ENCODE measurements around the gene FUOM. TPM values are rescaled to one million over a fixed set of nuclear protein-coding genes. Genes with fewer than 3 reads are reported as not detected.

The FUOM gene
- total RNA-seq, 1 experiment from 2014 or later = 31.3 TPM

DNA sequence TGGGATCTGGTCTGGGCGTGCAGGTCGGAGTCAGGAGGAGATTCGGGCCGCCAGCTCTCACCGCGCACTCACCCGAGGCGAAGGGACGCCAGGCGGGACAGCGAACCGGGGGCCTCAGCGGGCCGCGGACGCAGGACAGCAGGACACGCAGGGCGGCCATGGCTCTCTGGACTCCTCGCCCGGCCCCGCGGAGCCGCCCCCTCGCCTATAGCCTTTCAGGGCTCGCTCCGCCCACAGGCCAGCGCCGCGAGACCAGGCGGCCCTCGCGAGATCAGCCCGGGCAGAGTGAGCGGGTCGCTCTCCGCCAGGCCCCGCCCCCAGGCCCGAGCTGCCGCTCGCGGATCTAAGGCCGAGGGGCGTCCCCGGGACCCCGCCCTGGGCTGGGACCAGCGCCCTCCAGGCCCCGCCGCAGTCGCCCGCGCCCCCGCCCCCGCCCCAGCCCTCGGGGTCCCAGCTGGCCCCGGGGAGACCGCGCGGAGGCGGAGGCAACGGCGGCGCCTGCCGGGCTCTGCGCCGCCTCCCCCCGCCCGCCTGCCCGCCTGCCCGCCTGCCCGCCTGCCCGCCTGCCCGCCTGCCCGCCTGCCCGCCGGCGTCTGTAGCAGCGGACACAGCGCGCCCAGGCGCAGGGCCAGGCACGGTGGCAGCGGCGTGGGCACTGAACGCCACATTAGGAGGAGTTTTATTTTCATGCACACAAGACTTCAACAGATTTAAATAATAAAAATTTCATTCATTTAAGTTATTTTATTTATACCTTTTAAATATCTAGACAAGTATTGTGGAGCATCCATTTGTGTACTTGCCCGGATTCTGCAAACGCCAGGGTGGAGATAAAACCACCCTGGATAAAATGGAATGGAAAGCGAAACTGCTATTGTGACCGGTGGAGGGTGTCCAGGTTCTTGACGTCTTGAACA, 15.6 kb upstream of the FUOM start, which contains the start of gene ECHS1 (continued):
- TF ChIP-seq ARID4B (CRISPR knock-in tag; IDR thresholded peaks at IDR 0.05; ENCODE audit: borderline replicate concordance) (peak; percentile 42; the same call in 1 of the 2 replicates), JAZF1 (CRISPR knock-in tag; IDR thresholded peaks at IDR 0.05) (no peak), IRF2 (CRISPR knock-in tag; IDR thresholded peaks at IDR 0.05; ENCODE audit: borderline replicate concordance, low read depth) (no peak), USF1 (CRISPR knock-in tag; IDR thresholded peaks at IDR 0.05) (no peak), SP1 (CRISPR knock-in tag; conservative IDR thresholded peaks at IDR 0.05) (peak; percentile 90), SMAD4 (CRISPR knock-in tag; IDR thresholded peaks at IDR 0.05) (no peak), NFE2L1 (CRISPR knock-in tag; IDR thresholded peaks at IDR 0.05) (no peak), E2F1 (CRISPR knock-in tag; IDR thresholded peaks at IDR 0.05) (no peak), ZNF232 (CRISPR knock-in tag; IDR thresholded peaks at IDR 0.05) (no peak), NR3C1 (CRISPR knock-in tag; conservative IDR thresholded peaks at IDR 0.05; ENCODE audit: low read depth) (no peak), ETV6 (CRISPR knock-in tag; IDR thresholded peaks at IDR 0.05) (no peak)
- TF ChIP-seq, protein P1, sequence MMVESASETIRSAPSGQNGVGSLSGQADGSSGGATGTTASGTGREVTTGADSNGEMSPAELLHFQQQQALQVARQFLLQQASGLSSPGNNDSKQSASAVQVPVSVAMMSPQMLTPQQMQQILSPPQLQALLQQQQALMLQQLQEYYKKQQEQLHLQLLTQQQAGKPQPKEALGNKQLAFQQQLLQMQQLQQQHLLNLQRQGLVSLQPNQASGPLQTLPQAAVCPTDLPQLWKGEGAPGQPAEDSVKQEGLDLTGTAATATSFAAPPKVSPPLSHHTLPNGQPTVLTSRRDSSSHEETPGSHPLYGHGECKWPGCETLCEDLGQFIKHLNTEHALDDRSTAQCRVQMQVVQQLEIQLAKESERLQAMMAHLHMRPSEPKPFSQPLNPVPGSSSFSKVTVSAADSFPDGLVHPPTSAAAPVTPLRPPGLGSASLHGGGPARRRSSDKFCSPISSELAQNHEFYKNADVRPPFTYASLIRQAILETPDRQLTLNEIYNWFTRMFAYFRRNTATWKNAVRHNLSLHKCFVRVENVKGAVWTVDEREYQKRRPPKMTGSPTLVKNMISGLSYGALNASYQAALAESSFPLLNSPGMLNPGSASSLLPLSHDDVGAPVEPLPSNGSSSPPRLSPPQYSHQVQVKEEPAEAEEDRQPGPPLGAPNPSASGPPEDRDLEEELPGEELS (CRISPR knock-in tag; IDR thresholded peaks at IDR 0.05) = peak; percentile 59; the same call in 1 of the 2 replicates

- Mint-ChIP-seq H3K27me3 (ENCODE audit: low read depth) (peaks cover 38% of the 10 kb centered on the region), H3K9me3 (no peaks in the 10 kb centered on the region), H3K4me3 (peak overlapping the region; percentile 69), H3K4me1 (peaks cover 2% of the 10 kb centered on the region; the same call in 1 of the 2 replicates), H3K27ac (no peak overlapping the region), H3K36me3 (peaks cover 22% of the 10 kb centered on the region)
- DNase-seq (ENCODE audit: low spot score) (no peak), ATAC-seq (no peak)
- POLR2A ChIA-PET = no interaction called here
- CTCF ChIA-PET = interaction anchor here (1.6 kb wide), 1 partner anchor 43 kb away, joined by 7 read pairs; no protein-coding TSS in a partner anchor
- no peak for TF ChIP-seq ZNF512 (CRISPR knock-in tag; IDR thresholded peaks at IDR 0.05; ENCODE audit: borderline replicate concordance)
- no peak for TF ChIP-seq NR2C2 (CRISPR knock-in tag; IDR thresholded peaks at IDR 0.05)
- no peak for TF ChIP-seq ERG (CRISPR knock-in tag; IDR thresholded peaks at IDR 0.05)
- TF ChIP-seq, protein P2, sequence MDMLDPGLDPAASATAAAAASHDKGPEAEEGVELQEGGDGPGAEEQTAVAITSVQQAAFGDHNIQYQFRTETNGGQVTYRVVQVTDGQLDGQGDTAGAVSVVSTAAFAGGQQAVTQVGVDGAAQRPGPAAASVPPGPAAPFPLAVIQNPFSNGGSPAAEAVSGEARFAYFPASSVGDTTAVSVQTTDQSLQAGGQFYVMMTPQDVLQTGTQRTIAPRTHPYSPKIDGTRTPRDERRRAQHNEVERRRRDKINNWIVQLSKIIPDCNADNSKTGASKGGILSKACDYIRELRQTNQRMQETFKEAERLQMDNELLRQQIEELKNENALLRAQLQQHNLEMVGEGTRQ (CRISPR knock-in tag; IDR thresholded peaks at IDR 0.05) = no peak
- TF ChIP-seq AFF4 (CRISPR knock-in tag; IDR thresholded peaks at IDR 0.05; ENCODE audit: borderline replicate concordance) = no peak
Observed at GRCh38 chr10:133372507-133372906, 14.7 kb upstream of the FUOM start.

Measured in WTC11 (cell line).